ENCODE measurements around the gene POLR1A. TPM values are rescaled to one million over a fixed set of nuclear protein-coding genes. Genes with fewer than 3 reads are reported as not detected.

The POLR1A gene
- total and polyA plus RNA-seq, 2 of the 8 experiments (the other 6 are each of a cell fraction or from before 2014, with no cell fraction given), result 8.9 to 58.1 TPM

- TF ChIP-seq SIX5 (IDR thresholded peaks at IDR 0.05; ENCODE audit: low read depth, low read length) (no peak), JUN (IDR thresholded peaks at IDR 0.05; ENCODE audit: low read depth, low read length) (no peak), GTF2F1 (IDR thresholded peaks at IDR 0.05; ENCODE audit: borderline replicate concordance, low read depth, low read length) (no peak), CBX5 (IDR thresholded peaks at IDR 0.05; ENCODE audit: low read depth, low read length) (no peak)
These were observed 53.0 kb downstream of the POLR1A start (continued) for GRCh38 chr2:86052676-86053075.

All from H1 (cell line).